Mesothelial cell of epicardium (in vitro differentiated cells): ENCODE results near the gene KCNK15. TPM values are rescaled to one million over a fixed set of nuclear protein-coding genes. Genes with fewer than 3 reads are reported as not detected.
A peak's percentile ranks its signal among the peaks of the same experiment; 100 is the strongest.

Experiments
- DNase-seq, 2 experiments: peaks; one replicate each; pipeline ENCODE4 v3.0.0; 2021; ENCODE audit warnings: low spot score in 2 of 2; ENCODE audit not compliant: unreplicated experiment in 2 of 2
- H3K27ac Mint-ChIP-seq: 2 replicates; pipeline ENCODE4 v1.8.0; 2021; ENCODE audit warnings: mixed read lengths
- H3K27me3 Mint-ChIP-seq: 2 replicates; pipeline ENCODE4 v1.8.0; 2021; ENCODE audit warnings: low read depth, mixed read lengths
- H3K36me3 Mint-ChIP-seq: 2 replicates; pipeline ENCODE4 v1.8.0; 2021; ENCODE audit warnings: mixed read lengths
- H3K4me1 Mint-ChIP-seq: 2 replicates; pipeline ENCODE4 v1.8.0; 2021; ENCODE audit warnings: mixed read lengths
- H3K4me3 Mint-ChIP-seq: 2 replicates; pipeline ENCODE4 v1.8.0; 2021; ENCODE audit warnings: mild to moderate bottlenecking, moderate library complexity, mixed read lengths
- H3K9me3 Mint-ChIP-seq: 2 replicates; pipeline ENCODE4 v1.8.0; 2021; ENCODE audit warnings: mixed read lengths
- CTCF ChIP-seq: fragments of 200-600 bp; sonication (generic); IDR thresholded peaks from one replicate; pipeline ENCODE4 v1.5.0; 2021; ENCODE audit warnings: antibody characterized with exemption; ENCODE audit not compliant: unreplicated experiment
- total RNA-seq: library from RNA; stranded (reverse); gene quantifications from 3 replicates; pipeline ENCODE4 v1.2.1, GENCODE V29; 2021

Gene KCNK15
- total RNA-seq, 1 donor from 2014 or later = 0.27 TPM

GRCh38 chr20:44770484-44771171 lies 25.0 kb downstream of the KCNK15 start:
- Mint-ChIP-seq H3K4me1 (no peaks in the 10 kb centered on the region), H3K36me3 (no peaks in the 10 kb centered on the region), H3K4me3 (no peak overlapping the region), H3K9me3 (no peaks in the 10 kb centered on the region), H3K27me3 (peaks cover 16% of the 10 kb centered on the region), H3K27ac (no peak overlapping the region)
- no peak for TF ChIP-seq CTCF
- no peak for DNase-seq

GRCh38 chr20:44771172-44771535 lies 25.5 kb downstream of the KCNK15 start:
- DNase-seq = no peak
- Mint-ChIP-seq H3K4me1 (no peaks in the 10 kb centered on the region), H3K36me3 (no peaks in the 10 kb centered on the region), H3K9me3 (no peaks in the 10 kb centered on the region), H3K4me3 (no peak overlapping the region), H3K27ac (no peak overlapping the region), H3K27me3 (peaks cover 17% of the 10 kb centered on the region)
- no peak for TF ChIP-seq CTCF

GRCh38 chr20:44772636-44773035 lies 27.0 kb downstream of the KCNK15 start:
- Mint-ChIP-seq H3K27me3 (peaks cover 16% of the 10 kb centered on the region), H3K27ac (no peak overlapping the region), H3K4me1 (no peaks in the 10 kb centered on the region), H3K4me3 (no peak overlapping the region), H3K36me3 (no peaks in the 10 kb centered on the region), H3K9me3 (no peaks in the 10 kb centered on the region)
- DNase-seq = no peak
- TF ChIP-seq CTCF = no peak

- TF ChIP-seq CTCF = no peak
- Mint-ChIP-seq H3K4me1 (no peaks in the 10 kb centered on the region), H3K9me3 (no peaks in the 10 kb centered on the region), H3K27ac (no peak overlapping the region), H3K4me3 (no peak overlapping the region), H3K36me3 (no peaks in the 10 kb centered on the region), H3K27me3 (peaks cover 16% of the 10 kb centered on the region)
- DNase-seq = no peak
Observed at GRCh38 chr20:44773070-44773829, 27.6 kb downstream of the KCNK15 start.

- Mint-ChIP-seq H3K27me3 (peaks cover 14% of the 10 kb centered on the region), H3K27ac (no peak overlapping the region), H3K36me3 (no peaks in the 10 kb centered on the region), H3K4me3 (no peak overlapping the region), H3K4me1 (no peaks in the 10 kb centered on the region), H3K9me3 (no peaks in the 10 kb centered on the region)
- peak in 1 of 2 experiments; percentile 64 for DNase-seq
- TF ChIP-seq CTCF = no peak
Observed at GRCh38 chr20:44776980-44777379, 31.3 kb downstream of the KCNK15 start.
